Pons (tissue), 1 donor: ENCODE results near the gene TENM4.

Source experiments
- DNase-seq: peaks from one replicate; pipeline ENCODE4 v3.0.0-alpha.2; 2016; ENCODE audit warnings: low spot score

The TENM4 gene

GRCh38 chr11:79342686-79343085, 98.1 kb downstream of the TENM4 start:
- no peak for DNase-seq

GRCh38 chr11:79342236-79342635, 98.6 kb downstream of the TENM4 start:
- DNase-seq = no peak

GRCh38 chr11:79340535-79340934, 100.3 kb downstream of the TENM4 start:
- no peak for DNase-seq

- DNase-seq = no peak
Observed at GRCh38 chr11:79336797-79337517, 103.9 kb downstream of the TENM4 start.

DNA sequence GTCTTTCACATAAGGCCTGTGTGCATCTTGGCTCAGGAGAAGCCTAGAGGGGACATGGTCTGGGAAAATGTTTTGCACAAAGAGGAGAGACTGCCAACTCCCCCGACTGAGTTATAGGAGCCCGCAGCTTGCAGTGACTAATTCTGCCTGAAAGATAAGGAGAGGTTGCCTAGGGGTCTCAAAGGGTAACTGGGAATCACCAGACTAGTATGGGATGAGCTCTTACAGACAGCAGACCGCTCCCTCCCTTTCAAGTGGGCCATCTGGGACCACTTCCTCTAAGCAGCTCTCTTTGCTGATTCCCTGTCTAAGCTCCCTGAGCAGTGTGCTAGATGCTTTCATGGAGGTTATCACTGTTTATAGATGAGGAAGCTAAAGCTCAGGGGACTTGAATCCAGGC, 105.1 kb downstream of the TENM4 start:
- no peak for DNase-seq

DNA sequence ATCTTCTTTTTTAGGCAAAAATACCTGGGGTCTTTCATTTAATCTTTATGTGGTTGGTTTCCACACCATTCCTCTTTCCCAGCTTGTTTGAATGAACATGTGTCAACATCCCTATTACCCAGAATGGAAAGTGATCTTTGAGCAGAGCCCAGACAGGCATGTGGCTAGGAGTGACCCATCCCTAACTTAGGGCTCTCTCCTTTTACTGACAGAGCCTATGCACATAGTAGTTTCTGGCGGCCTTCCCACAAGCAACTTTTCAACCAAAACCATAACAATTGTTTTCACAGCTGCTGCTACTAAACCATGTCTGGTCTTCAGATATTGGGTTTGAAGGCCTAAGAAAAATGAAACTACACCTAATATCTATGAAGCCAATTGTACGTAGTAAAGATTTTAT, 107.5 kb downstream of the TENM4 start:
- no peak for DNase-seq

DNA sequence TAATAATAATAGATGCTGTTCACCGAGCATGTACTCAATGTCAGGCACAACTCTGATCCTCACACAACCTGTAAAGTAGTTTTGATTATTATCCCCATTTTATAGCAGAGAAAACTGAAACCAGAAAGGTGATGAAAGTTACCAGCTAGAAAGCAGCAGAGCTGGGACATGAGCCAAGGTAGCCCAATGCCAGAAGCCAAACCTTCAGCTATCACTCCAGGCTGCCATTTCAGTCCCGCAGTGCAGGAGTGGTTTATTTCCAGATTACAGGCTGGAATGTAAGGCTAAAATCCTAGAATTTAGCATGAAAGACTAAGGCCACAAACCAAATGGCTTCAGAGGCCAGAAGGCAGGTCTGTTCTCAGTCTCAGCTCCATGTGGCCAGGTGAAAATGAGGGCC, 108.8 kb downstream of the TENM4 start:
- DNase-seq = no peak

DNA sequence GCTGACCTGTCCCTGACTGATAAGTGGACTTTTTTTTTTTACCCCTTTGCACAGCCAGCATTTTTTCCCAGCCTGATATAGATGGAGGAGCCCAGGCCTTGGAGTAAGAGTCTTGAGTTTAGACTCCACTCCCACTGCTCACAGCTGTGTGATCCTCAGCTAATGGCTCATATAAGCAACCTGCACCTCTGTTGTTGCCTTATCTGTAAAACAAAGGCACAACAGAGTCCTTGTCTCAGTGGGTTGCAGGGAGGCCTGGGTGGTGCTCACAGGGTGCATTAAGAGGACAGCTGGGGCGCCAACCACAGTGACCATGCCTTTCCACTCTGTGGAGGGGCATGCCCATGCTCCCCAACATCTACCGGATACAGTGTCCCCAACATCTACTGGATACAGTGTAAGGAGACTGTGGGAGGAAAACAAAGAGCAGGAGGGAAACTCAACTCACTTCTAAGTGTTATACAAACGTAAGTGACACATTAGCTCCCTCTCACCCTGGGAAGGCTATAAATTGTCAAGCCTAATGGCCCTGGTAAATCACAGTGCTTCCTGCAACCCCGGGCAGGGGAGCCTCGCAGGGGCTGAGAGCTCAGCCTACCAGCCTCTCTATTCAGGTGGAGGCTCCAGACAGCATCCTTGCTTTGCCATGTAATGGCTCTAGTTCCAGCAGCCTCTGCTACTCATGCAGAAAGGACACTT, 109.5 kb downstream of the TENM4 start:
- no peak for DNase-seq

GRCh38 chr11:79330651-79331050, 110.2 kb downstream of the TENM4 start:
- no peak for DNase-seq

DNA sequence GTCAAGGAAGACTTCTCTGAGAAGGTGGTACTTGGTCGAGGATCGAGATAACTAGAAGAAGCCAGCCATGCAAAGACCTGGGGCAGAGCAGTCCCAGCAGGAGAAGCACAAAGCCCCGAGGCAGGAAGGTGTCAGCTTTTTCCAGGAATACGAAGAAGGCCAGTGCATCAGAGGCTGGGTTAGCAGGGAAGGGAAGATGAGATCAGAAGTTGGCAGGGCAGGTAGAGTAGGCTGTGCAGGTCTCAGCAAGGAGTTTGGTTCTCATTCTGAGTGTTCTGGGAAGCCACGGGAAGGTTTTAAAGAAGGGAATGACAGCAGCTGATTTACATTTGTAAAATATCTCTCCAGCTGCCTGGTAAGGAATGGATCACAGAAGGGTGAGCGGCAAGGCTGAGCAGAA, 111.3 kb downstream of the TENM4 start:
- DNase-seq = no peak

- no peak for DNase-seq
Observed at GRCh38 chr11:79328402-79328801, 112.4 kb downstream of the TENM4 start.

GRCh38 chr11:79325851-79326250, 115.0 kb downstream of the TENM4 start:
- no peak for DNase-seq

- DNase-seq = no peak
Observed at GRCh38 chr11:79321263-79321662, 119.6 kb downstream of the TENM4 start.

- no peak for DNase-seq
Observed at GRCh38 chr11:79314906-79315689, 125.7 kb downstream of the TENM4 start.

DNA sequence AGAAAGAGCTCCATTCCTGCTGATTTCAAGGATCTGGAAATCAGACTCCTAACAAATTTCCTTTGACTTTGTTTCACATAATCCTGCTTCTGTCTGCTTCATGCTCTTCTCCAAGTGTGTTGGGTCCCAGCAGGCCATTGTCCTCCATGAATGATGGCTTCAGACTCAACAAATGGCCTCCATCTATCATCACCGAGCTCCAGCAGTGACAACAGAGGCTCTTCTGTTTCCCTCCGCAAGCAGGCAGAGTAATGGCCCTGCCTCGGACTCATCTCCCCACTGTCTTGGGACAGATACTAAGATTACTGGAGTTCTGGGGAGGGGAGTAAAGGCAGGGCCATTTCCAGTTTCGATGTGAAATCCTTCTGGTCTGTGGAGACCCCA, 127.3 kb downstream of the TENM4 start:
- peak; percentile 98 for DNase-seq

DNA sequence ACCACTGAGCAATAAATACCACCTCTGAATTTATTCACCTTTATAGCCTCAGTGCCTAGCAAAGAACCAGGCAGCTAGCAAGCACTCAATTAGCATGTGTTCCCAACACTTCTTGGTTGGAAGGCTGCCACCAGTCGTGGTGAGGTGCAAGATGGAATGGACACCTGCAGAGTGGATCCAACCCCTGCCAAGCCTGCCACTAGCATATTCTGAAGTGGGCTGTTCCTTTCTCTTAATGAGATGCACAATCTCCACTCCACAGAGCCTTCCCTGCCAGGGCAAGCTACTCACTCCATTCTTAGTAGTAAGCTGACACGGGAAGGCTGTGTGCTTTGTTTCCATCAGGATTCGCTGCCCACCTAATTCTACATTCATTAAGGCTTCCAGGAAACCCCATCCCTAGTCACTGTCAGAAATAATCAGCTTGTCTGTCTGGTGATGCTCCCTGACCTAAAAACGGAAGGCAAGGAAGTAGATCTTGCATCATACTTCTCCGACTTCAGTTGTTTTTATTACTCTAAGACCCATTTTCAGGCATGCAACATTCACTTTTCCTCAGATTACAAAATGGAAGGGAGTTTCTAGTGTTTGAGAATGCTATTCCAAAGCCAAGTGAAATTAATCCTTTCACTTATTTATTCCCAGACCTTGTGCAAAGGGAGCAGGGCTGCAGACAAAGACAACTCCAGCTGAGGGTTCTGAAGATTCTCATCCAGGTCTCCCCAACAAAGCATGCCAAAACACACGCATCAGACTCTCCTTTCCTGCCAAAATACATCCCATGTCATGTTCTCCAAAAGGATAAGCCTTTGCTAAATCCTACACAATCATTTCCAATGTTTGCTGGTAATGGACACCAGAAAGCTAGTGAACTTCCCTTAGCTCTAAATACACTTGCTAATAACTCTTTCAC, 128.0 kb downstream of the TENM4 start:
- DNase-seq = peak; percentile 44

GRCh38 chr11:79311461-79311860, 129.4 kb downstream of the TENM4 start:
- no peak for DNase-seq

GRCh38 chr11:79309407-79309806, 131.4 kb downstream of the TENM4 start:
- no peak for DNase-seq

GRCh38 chr11:79308429-79308828, 132.4 kb downstream of the TENM4 start:
- no peak for DNase-seq

DNA sequence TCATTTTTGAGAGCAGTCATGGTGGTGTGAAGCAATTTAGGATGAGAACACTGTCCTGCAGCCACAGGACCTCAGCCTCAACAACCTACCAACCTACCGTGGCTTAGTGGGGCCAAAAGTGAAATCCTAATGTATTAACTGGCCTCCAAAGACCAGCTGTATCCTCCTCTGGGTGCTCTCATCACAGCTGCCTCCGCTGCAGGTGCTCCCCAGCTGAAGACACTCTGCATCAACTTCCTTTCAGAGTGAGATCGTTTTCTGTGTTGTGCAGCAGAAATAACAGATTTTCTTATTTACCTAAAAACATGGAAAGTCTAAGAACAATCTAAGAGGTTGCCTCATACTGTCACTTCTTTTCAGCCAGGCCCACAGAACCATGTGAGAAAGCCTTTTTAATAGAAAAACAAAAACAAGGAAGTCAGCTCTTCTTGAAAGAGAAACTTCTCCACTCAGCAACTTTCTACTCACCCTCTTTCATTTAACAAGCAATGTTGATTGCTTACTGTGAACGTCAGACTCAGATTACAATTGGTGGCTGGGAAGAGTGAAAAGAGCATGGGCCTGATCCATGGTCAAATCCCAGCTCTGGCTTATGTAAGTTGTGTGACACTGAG, 136.1 kb downstream of the TENM4 start:
- peak; percentile 78 for DNase-seq

DNA sequence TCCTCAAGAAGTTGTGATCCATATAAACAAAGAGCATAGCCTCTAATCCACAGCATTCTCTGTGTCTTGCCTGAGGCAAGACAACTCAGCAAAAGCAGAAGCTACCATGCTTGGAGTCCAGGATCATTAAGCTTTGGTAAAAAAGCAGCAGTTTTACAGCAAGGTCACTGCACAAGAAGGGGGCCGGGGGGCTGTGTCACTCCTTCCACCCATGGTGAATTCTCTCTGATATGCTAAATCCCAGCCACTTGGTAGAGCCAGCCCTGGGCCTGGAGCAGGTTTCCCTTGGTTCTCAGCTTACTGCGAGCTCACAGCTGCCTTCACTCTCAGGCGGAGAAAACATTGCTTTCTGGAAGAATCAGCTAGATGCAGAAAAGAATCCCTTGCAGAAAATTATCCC, 144.7 kb downstream of the TENM4 start:
- no peak for DNase-seq
